OCI-LY7 (cell line): ENCODE results near the gene ACADVL. TPM values are rescaled to one million over a fixed set of nuclear protein-coding genes. Genes with fewer than 3 reads are reported as not detected.

Experiments
- BruUV-seq: library from RNA; stranded (reverse); fragments of 400-500 nt; replicated peaks from 2 replicates; lab custom pipeline; 2021; lab: Mats Ljungman, UMichigan
- CTCF ChIA-PET: fragments of 300-600 bp; sonication (Branson Sonifier 250); formaldehyde crosslinking; loops from one replicate; lab custom pipeline; 2022; ENCODE audit warnings: antibody characterized with exemption; ENCODE audit not compliant: unreplicated experiment; lab: Charles Lee
- POLR2A ChIA-PET: fragments of 300-600 bp; sonication (Branson Sonifier 250); formaldehyde crosslinking; loops from one replicate; lab custom pipeline; 2022; ENCODE audit warnings: antibody characterized with exemption; lab: Charles Lee
- DNase-seq: peaks from one replicate; pipeline ENCODE4 v3.0.0-alpha.2; 2015; ENCODE audit warnings: low spot score
- H2AFZ ChIP-seq: fragments of 200-600 bp; sonication (generic), shearing (Covaris generic); 2 replicates; pipeline ENCODE4 v1.6.1; 2014; ENCODE audit warnings: mild to moderate bottlenecking, antibody characterized with exemption, low read length, moderate library complexity
- H3K27ac ChIP-seq: fragments of 200-600 bp; sonication (generic); 2 replicates; pipeline ENCODE4 v1.5.1; 2014; ENCODE audit warnings: mixed run types, low read depth, mild to moderate bottlenecking, moderate library complexity, low read length, inconsistent platforms; ENCODE audit not compliant: poor library complexity, severe bottlenecking
- H3K36me3 ChIP-seq: fragments of 200-600 bp; sonication (generic); 2 replicates; pipeline ENCODE4 v1.6.1; 2014; ENCODE audit warnings: mild to moderate bottlenecking, antibody characterized with exemption, low read length, moderate library complexity, mixed read lengths; ENCODE audit not compliant: insufficient read depth
- H3K4me1 ChIP-seq: fragments of 200-600 bp; sonication (generic); 2 replicates; pipeline ENCODE4 v1.5.1; 2014; ENCODE audit warnings: mild to moderate bottlenecking, low read length; ENCODE audit not compliant: insufficient read depth, poor library complexity, severe bottlenecking
- H3K4me2 ChIP-seq: fragments of 200-600 bp; sonication (generic); 2 replicates; pipeline ENCODE4 v1.6.1; 2014; ENCODE audit warnings: mild to moderate bottlenecking, low read length
- H3K4me3 ChIP-seq: fragments of 200-600 bp; sonication (generic); 2 replicates; pipeline ENCODE4 v1.5.1; 2014; ENCODE audit warnings: mild to moderate bottlenecking, low read depth, low read length; ENCODE audit not compliant: poor library complexity, severe bottlenecking
- H3K79me2 ChIP-seq: fragments of 200-600 bp; sonication (generic); 2 replicates; pipeline ENCODE4 v1.6.1; 2016; ENCODE audit warnings: low read depth, mild to moderate bottlenecking, low read length, moderate library complexity, mixed read lengths; ENCODE audit not compliant: insufficient read depth
- H3K9me2 ChIP-seq: fragments of 200-600 bp; sonication (generic); 2 replicates; pipeline ENCODE4 v1.6.1; 2016; ENCODE audit warnings: mild to moderate bottlenecking, low read length, mixed read lengths; ENCODE audit not compliant: insufficient read depth
- H3K9me3 ChIP-seq: fragments of 200-600 bp; sonication (generic); 2 replicates; pipeline ENCODE4 v1.6.1; 2014; ENCODE audit warnings: mild to moderate bottlenecking, mixed run types, low read length, mixed read lengths
- H4K20me1 ChIP-seq: fragments of 200-600 bp; sonication (generic); 2 replicates; pipeline ENCODE4 v1.6.1; 2014; ENCODE audit warnings: mild to moderate bottlenecking, antibody characterized with exemption, low read length, moderate library complexity, mixed read lengths; ENCODE audit not compliant: insufficient read depth
- CTCF ChIP-seq: fragments of 200-600 bp; sonication (generic); conservative IDR thresholded peaks from 2 replicates; pipeline ENCODE4 v1.5.1; 2014; ENCODE audit warnings: mild to moderate bottlenecking, antibody characterized with exemption, low read length, moderate library complexity, mixed read lengths
- EZH2phosphoT487 ChIP-seq: fragments of 200-600 bp; sonication (generic); IDR thresholded peaks from 2 replicates; pipeline ENCODE4 v1.6.1; 2018; ENCODE audit warnings: low read depth, borderline replicate concordance, mild to moderate bottlenecking, mixed run types, antibody characterized with exemption, low read length, moderate library complexity, mixed read lengths
- intact Hi-C: fragments of 100-400 bp; cut with micrococcal nuclease; formaldehyde crosslinking; loops from one replicate; pipeline ENCODE4 v1.10.0; 2022; ENCODE audit not compliant: unreplicated experiment
- total RNA-seq, 2 experiments: library from RNA; depleted of rRNA in 1 of 2; stranded (reverse); fragments of >200 nt in 1 of 2; shearing (Covaris generic) in 1 of 2; gene quantifications; 2 replicates each; pipeline ENCODE4 v1.2.3, GENCODE V29; 2014 to 2022

ACADVL gene
- total RNA-seq, 2 experiments from 2014 or later = 204 to 297 TPM

GRCh38 chr17:7186241-7186640 lies 33.5 kb upstream of the ACADVL start:
- no TSS peak for BruUV-seq
- no peaks in the 10 kb centered on the region for H3K9me2 ChIP-seq
- peak; percentile 26 for DNase-seq
- no peaks in the 10 kb centered on the region for H3K9me3 ChIP-seq
- TF ChIP-seq CTCF (peak; percentile 60), EZH2phosphoT487 (no peak)
- H4K20me1 ChIP-seq = no peaks in the 10 kb centered on the region
- no peak overlapping the region for H2AFZ ChIP-seq
- no peaks in the 10 kb centered on the region for H3K79me2 ChIP-seq
- H3K4me3 ChIP-seq = no peak overlapping the region
- ChIA-PET CTCF (no interaction called here), POLR2A (no interaction called here)
- H3K36me3 ChIP-seq = peaks cover 3% of the 10 kb centered on the region; the same call in 1 of the 2 replicates
- H3K27ac ChIP-seq = no peak overlapping the region
- intact Hi-C loops = no loop called here
- no peak overlapping the region for H3K4me2 ChIP-seq
- H3K4me1 ChIP-seq = no peaks in the 10 kb centered on the region

GRCh38 chr17:7190276-7190917 lies 29.3 kb upstream of the ACADVL start:
- Histone ChIP-seq H3K9me3 (no peaks in the 10 kb centered on the region), H3K9me2 (no peaks in the 10 kb centered on the region), H3K27ac (no peak overlapping the region), H2AFZ (no peak overlapping the region), H3K4me3 (no peak overlapping the region), H4K20me1 (no peaks in the 10 kb centered on the region), H3K79me2 (no peaks in the 10 kb centered on the region), H3K36me3 (peaks cover 10% of the 10 kb centered on the region; the same call in 1 of the 2 replicates), H3K4me2 (no peak overlapping the region), H3K4me1 (no peaks in the 10 kb centered on the region)
- no peak for DNase-seq
- no peak for TF ChIP-seq CTCF
- no peak for TF ChIP-seq EZH2phosphoT487
- BruUV-seq = no TSS peak
- intact Hi-C loops = no loop called here
- ChIA-PET CTCF (no interaction called here), POLR2A (no interaction called here)

- peaks cover 14% of the 10 kb centered on the region for H3K36me3 ChIP-seq
- no peaks in the 10 kb centered on the region for H3K4me1 ChIP-seq
- H4K20me1 ChIP-seq = no peaks in the 10 kb centered on the region
- H3K27ac ChIP-seq = no peak overlapping the region
- H3K9me2 ChIP-seq = no peaks in the 10 kb centered on the region
- H3K4me2 ChIP-seq = no peak overlapping the region
- TF ChIP-seq EZH2phosphoT487 (no peak), CTCF (no peak)
- BruUV-seq = no TSS peak
- CTCF ChIA-PET = no interaction called here
- H3K79me2 ChIP-seq = no peaks in the 10 kb centered on the region
- intact Hi-C loops = no loop called here
- no peak overlapping the region for H3K4me3 ChIP-seq
- POLR2A ChIA-PET = interaction anchor here (0.7 kb wide), 1 partner anchor 746 kb away, joined by 5 read pairs; no protein-coding TSS in a partner anchor
- no peak overlapping the region for H2AFZ ChIP-seq
- H3K9me3 ChIP-seq = no peaks in the 10 kb centered on the region
- DNase-seq = no peak
Measured at GRCh38 chr17:7191069-7191468, 28.7 kb upstream of the ACADVL start.
